Measurements from ENCODE around the gene CAPN2.

CAPN2 gene

GRCh38 chr1:223776826-223777454 is 64.6 kb downstream of the CAPN2 start:
- TF ChIP-seq POLR2AphosphoS5 (IDR thresholded peaks at IDR 0.05; ENCODE audit: low read depth, low read length) (no peak), SIN3A (IDR thresholded peaks at IDR 0.05; ENCODE audit: borderline replicate concordance, insufficient read depth, low read length) (no peak), TAF1 (IDR thresholded peaks at IDR 0.05; ENCODE audit: borderline replicate concordance, insufficient read depth, low read length) (no peak), FOXP2 (optimal IDR thresholded peaks at IDR 0.05; ENCODE audit: borderline replicate concordance, extremely low read depth, extremely low read length, insufficient read depth) (no peak)
- TF ChIP-seq, protein P1, sequence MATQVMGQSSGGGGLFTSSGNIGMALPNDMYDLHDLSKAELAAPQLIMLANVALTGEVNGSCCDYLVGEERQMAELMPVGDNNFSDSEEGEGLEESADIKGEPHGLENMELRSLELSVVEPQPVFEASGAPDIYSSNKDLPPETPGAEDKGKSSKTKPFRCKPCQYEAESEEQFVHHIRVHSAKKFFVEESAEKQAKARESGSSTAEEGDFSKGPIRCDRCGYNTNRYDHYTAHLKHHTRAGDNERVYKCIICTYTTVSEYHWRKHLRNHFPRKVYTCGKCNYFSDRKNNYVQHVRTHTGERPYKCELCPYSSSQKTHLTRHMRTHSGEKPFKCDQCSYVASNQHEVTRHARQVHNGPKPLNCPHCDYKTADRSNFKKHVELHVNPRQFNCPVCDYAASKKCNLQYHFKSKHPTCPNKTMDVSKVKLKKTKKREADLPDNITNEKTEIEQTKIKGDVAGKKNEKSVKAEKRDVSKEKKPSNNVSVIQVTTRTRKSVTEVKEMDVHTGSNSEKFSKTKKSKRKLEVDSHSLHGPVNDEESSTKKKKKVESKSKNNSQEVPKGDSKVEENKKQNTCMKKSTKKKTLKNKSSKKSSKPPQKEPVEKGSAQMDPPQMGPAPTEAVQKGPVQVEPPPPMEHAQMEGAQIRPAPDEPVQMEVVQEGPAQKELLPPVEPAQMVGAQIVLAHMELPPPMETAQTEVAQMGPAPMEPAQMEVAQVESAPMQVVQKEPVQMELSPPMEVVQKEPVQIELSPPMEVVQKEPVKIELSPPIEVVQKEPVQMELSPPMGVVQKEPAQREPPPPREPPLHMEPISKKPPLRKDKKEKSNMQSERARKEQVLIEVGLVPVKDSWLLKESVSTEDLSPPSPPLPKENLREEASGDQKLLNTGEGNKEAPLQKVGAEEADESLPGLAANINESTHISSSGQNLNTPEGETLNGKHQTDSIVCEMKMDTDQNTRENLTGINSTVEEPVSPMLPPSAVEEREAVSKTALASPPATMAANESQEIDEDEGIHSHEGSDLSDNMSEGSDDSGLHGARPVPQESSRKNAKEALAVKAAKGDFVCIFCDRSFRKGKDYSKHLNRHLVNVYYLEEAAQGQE (IDR thresholded peaks at IDR 0.05; ENCODE audit: insufficient read depth in 1 of 2, low read depth in 2 of 2, low read length in 2 of 2) = no peak

DNA sequence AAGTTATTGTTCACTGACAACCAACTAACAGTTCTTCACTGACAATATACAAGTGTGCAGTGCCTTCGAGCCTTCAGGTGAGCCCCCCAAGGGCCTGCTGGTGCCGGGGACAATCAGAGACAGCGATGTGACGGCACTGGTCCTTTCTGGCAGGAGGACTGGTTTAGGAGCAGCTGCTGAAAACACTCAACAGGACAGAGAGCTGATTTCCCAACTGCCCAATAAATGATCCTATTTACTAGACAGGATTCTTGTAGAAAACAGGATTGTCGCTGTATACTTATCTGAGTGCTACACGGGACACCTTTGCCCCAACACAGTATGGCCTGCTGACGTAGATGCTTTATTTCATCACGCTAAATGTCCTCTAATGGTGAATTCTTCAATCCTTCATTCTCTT is 68.0 kb downstream of the CAPN2 start:
- no peak for TF ChIP-seq FOXP2 (optimal IDR thresholded peaks at IDR 0.05; ENCODE audit: borderline replicate concordance, extremely low read depth, extremely low read length, insufficient read depth)
- TF ChIP-seq SIN3A (IDR thresholded peaks at IDR 0.05; ENCODE audit: borderline replicate concordance, insufficient read depth, low read length) = no peak
- no peak for TF ChIP-seq TAF1 (IDR thresholded peaks at IDR 0.05; ENCODE audit: borderline replicate concordance, insufficient read depth, low read length)
- no peak for TF ChIP-seq POLR2AphosphoS5 (IDR thresholded peaks at IDR 0.05; ENCODE audit: low read depth, low read length)
- TF ChIP-seq, protein P1 (IDR thresholded peaks at IDR 0.05; ENCODE audit: insufficient read depth in 1 of 2, low read depth in 2 of 2, low read length in 2 of 2) = no peak

GRCh38 chr1:223780949-223781348 is 68.6 kb downstream of the CAPN2 start:
- TF ChIP-seq SIN3A (IDR thresholded peaks at IDR 0.05; ENCODE audit: borderline replicate concordance, insufficient read depth, low read length) = no peak
- no peak for TF ChIP-seq TAF1 (IDR thresholded peaks at IDR 0.05; ENCODE audit: borderline replicate concordance, insufficient read depth, low read length)
- no peak for TF ChIP-seq POLR2AphosphoS5 (IDR thresholded peaks at IDR 0.05; ENCODE audit: low read depth, low read length)
- TF ChIP-seq, protein P1 (IDR thresholded peaks at IDR 0.05; ENCODE audit: insufficient read depth in 1 of 2, low read depth in 2 of 2, low read length in 2 of 2) = no peak
- TF ChIP-seq FOXP2 (optimal IDR thresholded peaks at IDR 0.05; ENCODE audit: borderline replicate concordance, extremely low read depth, extremely low read length, insufficient read depth) = no peak

- no peak for TF ChIP-seq FOXP2 (optimal IDR thresholded peaks at IDR 0.05; ENCODE audit: borderline replicate concordance, extremely low read depth, extremely low read length, insufficient read depth)
- TF ChIP-seq SIN3A (IDR thresholded peaks at IDR 0.05; ENCODE audit: borderline replicate concordance, insufficient read depth, low read length) = no peak
- TF ChIP-seq TAF1 (IDR thresholded peaks at IDR 0.05; ENCODE audit: borderline replicate concordance, insufficient read depth, low read length) = no peak
- TF ChIP-seq, protein P1 (IDR thresholded peaks at IDR 0.05; ENCODE audit: insufficient read depth in 1 of 2, low read depth in 2 of 2, low read length in 2 of 2) = no peak
- TF ChIP-seq POLR2AphosphoS5 (IDR thresholded peaks at IDR 0.05; ENCODE audit: low read depth, low read length) = no peak
These were observed 71.3 kb downstream of the CAPN2 start for GRCh38 chr1:223783676-223784075.

Measured in PFSK-1 (cell line).